ENCODE data around the gene SLC25A36.
A peak's percentile ranks its signal among the peaks of the same experiment; 100 is the strongest.

SLC25A36 gene

GRCh38 chr3:140913728-140914127 is 27.9 kb upstream of the SLC25A36 start:
- H3K36me3 ChIP-seq (replicated peaks) = no peaks in the 10 kb centered on the region
- DNase-seq = no peak
- no peak overlapping the region for H3K27ac ChIP-seq
- H3K4me3 ChIP-seq (ENCODE audit: low read depth, low read length) = no peak overlapping the region
- H3K27me3 ChIP-seq (replicated peaks) = peaks cover 5% of the 10 kb centered on the region
- no peak for TF ChIP-seq CTCF (IDR thresholded peaks at IDR 0.05; ENCODE audit: low read depth, low read length, missing control alignments)
- in situ Hi-C loops (cut with HindIII; ENCODE audit: low pct_ligation_motif_present, low sequenced_read_pairs) = no loop called here

GRCh38 chr3:140914384-140914945 is 27.2 kb upstream of the SLC25A36 start:
- Histone ChIP-seq H3K27ac (no peak overlapping the region), H3K4me3 (ENCODE audit: low read depth, low read length) (no peak overlapping the region), H3K27me3 (replicated peaks) (peaks cover 5% of the 10 kb centered on the region), H3K36me3 (replicated peaks) (no peaks in the 10 kb centered on the region)
- TF ChIP-seq CTCF (IDR thresholded peaks at IDR 0.05; ENCODE audit: low read depth, low read length, missing control alignments) = no peak
- DNase-seq = no peak
- in situ Hi-C loops (cut with HindIII; ENCODE audit: low pct_ligation_motif_present, low sequenced_read_pairs) = no loop called here

GRCh38 chr3:140916603-140917002 is 25.0 kb upstream of the SLC25A36 start:
- Histone ChIP-seq H3K4me3 (ENCODE audit: low read depth, low read length) (no peak overlapping the region), H3K27me3 (replicated peaks) (peaks cover 5% of the 10 kb centered on the region), H3K27ac (no peak overlapping the region), H3K36me3 (replicated peaks) (no peaks in the 10 kb centered on the region)
- no peak for TF ChIP-seq CTCF (IDR thresholded peaks at IDR 0.05; ENCODE audit: low read depth, low read length, missing control alignments)
- no peak for DNase-seq
- in situ Hi-C loops (cut with HindIII; ENCODE audit: low pct_ligation_motif_present, low sequenced_read_pairs) = no loop called here

- Histone ChIP-seq H3K36me3 (replicated peaks) (no peaks in the 10 kb centered on the region), H3K27ac (no peak overlapping the region), H3K27me3 (replicated peaks) (peaks cover 5% of the 10 kb centered on the region), H3K4me3 (ENCODE audit: low read depth, low read length) (no peak overlapping the region)
- no peak for TF ChIP-seq CTCF (IDR thresholded peaks at IDR 0.05; ENCODE audit: low read depth, low read length, missing control alignments)
- in situ Hi-C loops (cut with HindIII; ENCODE audit: low pct_ligation_motif_present, low sequenced_read_pairs) = no loop called here
- no peak for DNase-seq
These were observed 23.9 kb upstream of the SLC25A36 start for GRCh38 chr3:140917772-140918171.

GRCh38 chr3:140920029-140920428 is 21.6 kb upstream of the SLC25A36 start:
- in situ Hi-C loops (cut with HindIII; ENCODE audit: low pct_ligation_motif_present, low sequenced_read_pairs) = no loop called here
- no peak for TF ChIP-seq CTCF (IDR thresholded peaks at IDR 0.05; ENCODE audit: low read depth, low read length, missing control alignments)

GRCh38 chr3:140922634-140923033 is 19.0 kb upstream of the SLC25A36 start:
- in situ Hi-C loops (cut with HindIII; ENCODE audit: low pct_ligation_motif_present, low sequenced_read_pairs) = no loop called here
- Histone ChIP-seq H3K36me3 (replicated peaks) (no peaks in the 10 kb centered on the region), H3K27me3 (replicated peaks) (no peaks in the 10 kb centered on the region), H3K4me3 (ENCODE audit: low read depth, low read length) (no peak overlapping the region), H3K27ac (no peak overlapping the region)
- peak; percentile 61 for TF ChIP-seq CTCF (IDR thresholded peaks at IDR 0.05; ENCODE audit: low read depth, low read length, missing control alignments)
- peak; percentile 21 for DNase-seq

More at GRCh38 chr3:140920029-140920428, 21.6 kb upstream of the SLC25A36 start:
- Histone ChIP-seq H3K36me3 (replicated peaks) (no peaks in the 10 kb centered on the region), H3K27me3 (replicated peaks) (peaks cover 5% of the 10 kb centered on the region), H3K27ac (no peak overlapping the region), H3K4me3 (ENCODE audit: low read depth, low read length) (no peak overlapping the region)
- no peak for DNase-seq

All from brain microvascular endothelial cell (primary cell).